ENCODE measurements around the gene CDPF1. TPM values are rescaled to one million over a fixed set of nuclear protein-coding genes. Genes with fewer than 3 reads are reported as not detected.

Gene CDPF1
- total and polyA plus RNA-seq, 2 donors (not counting 3 experiments of a cell fraction or from before 2014, with no cell fraction given) = 9.7 to 9.9 TPM

DNA sequence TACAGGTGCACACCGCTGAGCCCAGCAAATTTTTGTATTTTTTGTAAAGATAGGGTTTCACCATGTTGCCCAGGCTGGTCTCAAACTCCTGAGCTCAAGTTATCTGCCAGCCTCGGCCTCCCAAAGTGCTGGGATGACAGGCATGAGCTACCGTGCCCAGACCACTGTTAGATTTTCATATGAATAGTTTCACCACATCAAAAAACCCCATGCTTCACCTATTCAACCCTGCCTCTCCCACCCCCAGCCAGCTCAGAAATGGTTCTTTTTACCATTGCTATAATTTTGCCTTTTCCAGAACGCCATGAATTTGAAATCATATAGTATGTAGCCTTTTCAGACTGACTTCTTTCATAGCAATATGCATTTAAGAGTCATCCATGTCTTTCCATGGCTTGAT, 37.9 kb downstream of the CDPF1 start:
- POLR2A ChIA-PET = no interaction called here
- Histone ChIP-seq H3K9me3 (replicated peaks; ENCODE audit: control insufficient read depth, insufficient read depth, low read length) (no peaks in the 10 kb centered on the region), H3K27me3 (ENCODE audit: control insufficient read depth in 2 of 2, insufficient read depth in 2 of 2, low read length in 2 of 2) (no peaks in the 10 kb centered on the region), H3K36me3 (ENCODE audit: control insufficient read depth in 2 of 2, extremely low read depth in 1 of 2, insufficient read depth in 2 of 2, low read length in 2 of 2) (no peaks in the 10 kb centered on the region), H3K27ac (ENCODE audit: insufficient read depth, low read depth, low read length) (no peak overlapping the region), H3K9ac (replicated peaks; ENCODE audit: extremely low read depth, insufficient read depth, low read length) (no peak overlapping the region), H3K4me3 (replicated peaks in 1 of 3; ENCODE audit: insufficient read depth in 1 of 3, low read depth in 1 of 3, low read length in 3 of 3) (no peak overlapping the region), H3K79me2 (ENCODE audit: control insufficient read depth, insufficient read depth, low read length) (no peaks in the 10 kb centered on the region), H4K20me1 (replicated peaks; ENCODE audit: control insufficient read depth, extremely low read depth, insufficient read depth, low read length) (no peaks in the 10 kb centered on the region), H3K4me1 (ENCODE audit: control insufficient read depth, extremely low read depth, insufficient read depth, low read length) (no peaks in the 10 kb centered on the region), H2AFZ (ENCODE audit: low read depth, low read length) (no peak overlapping the region), H3K4me2 (ENCODE audit: insufficient read depth, low read length) (no peak overlapping the region), H3K9me1 (replicated peaks; ENCODE audit: control insufficient read depth, extremely low read depth, insufficient read depth, low read length) (no peaks in the 10 kb centered on the region)
- dilution Hi-C loops (cut with MboI; ENCODE audit: extremely low pct_ligation_motif_present, low sequenced_read_pairs) = no loop called here
- no TSS peak for BruUV-seq (replicated peaks)
- intact Hi-C loops (cut with micrococcal nuclease) = no loop called here
- FAIRE-seq = no peak
- TF ChIP-seq JUN (IDR thresholded peaks at IDR 0.05; ENCODE audit: borderline replicate concordance, insufficient read depth, insufficient read length, low read depth) (no peak), POLR2A (IDR thresholded peaks at IDR 0.05; ENCODE audit: low read depth, low read length) (no peak)
- CTCF ChIA-PET = interaction anchor here (0.8 kb wide), 1 partner anchor 15 kb away, joined by 3 read pairs; no protein-coding TSS in a partner anchor
- DNase-seq (ENCODE audit: low read depth, low spot score) = no peak

DNA sequence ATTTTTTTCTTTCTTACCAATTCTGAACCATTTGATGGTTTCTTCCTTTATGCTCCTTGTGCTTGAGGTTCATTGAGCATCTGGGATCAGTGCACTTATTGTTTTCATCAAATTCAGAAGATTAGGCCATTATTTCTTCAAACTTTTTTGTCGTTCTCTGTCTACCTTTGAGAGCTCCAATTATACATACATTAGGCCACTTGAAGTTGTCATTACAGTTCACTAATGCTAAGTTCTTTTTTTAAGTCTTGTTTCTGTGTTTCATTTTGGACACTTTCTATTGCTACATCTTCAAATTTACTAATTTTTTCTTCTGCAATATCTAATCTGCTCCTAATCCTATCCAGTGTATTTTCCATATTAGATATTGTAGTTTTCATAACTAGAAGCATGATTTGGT, 40.8 kb downstream of the CDPF1 start:
- TF ChIP-seq POLR2AphosphoS5 (IDR thresholded peaks at IDR 0.05; ENCODE audit: insufficient read depth, low read depth, low read length) = no peak
- TF ChIP-seq, protein P1, sequence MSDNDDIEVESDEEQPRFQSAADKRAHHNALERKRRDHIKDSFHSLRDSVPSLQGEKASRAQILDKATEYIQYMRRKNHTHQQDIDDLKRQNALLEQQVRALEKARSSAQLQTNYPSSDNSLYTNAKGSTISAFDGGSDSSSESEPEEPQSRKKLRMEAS (IDR thresholded peaks at IDR 0.05; ENCODE audit: insufficient read depth, insufficient read length) = no peak
- no peak for TF ChIP-seq JUN (IDR thresholded peaks at IDR 0.05; ENCODE audit: borderline replicate concordance, insufficient read depth, insufficient read length, low read depth)
- no peak for TF ChIP-seq POLR2A (IDR thresholded peaks at IDR 0.05; ENCODE audit: low read depth, low read length)
- no peak for TF ChIP-seq FOS (IDR thresholded peaks at IDR 0.05; ENCODE audit: borderline replicate concordance, insufficient read depth, low read length)
- no peak for TF ChIP-seq MYC (IDR thresholded peaks at IDR 0.05; ENCODE audit: low read depth, low read length)
- no peak for TF ChIP-seq GATA2 (IDR thresholded peaks at IDR 0.05; ENCODE audit: insufficient read depth, insufficient read length, low read depth, low read length)
- TF ChIP-seq, protein P2, sequence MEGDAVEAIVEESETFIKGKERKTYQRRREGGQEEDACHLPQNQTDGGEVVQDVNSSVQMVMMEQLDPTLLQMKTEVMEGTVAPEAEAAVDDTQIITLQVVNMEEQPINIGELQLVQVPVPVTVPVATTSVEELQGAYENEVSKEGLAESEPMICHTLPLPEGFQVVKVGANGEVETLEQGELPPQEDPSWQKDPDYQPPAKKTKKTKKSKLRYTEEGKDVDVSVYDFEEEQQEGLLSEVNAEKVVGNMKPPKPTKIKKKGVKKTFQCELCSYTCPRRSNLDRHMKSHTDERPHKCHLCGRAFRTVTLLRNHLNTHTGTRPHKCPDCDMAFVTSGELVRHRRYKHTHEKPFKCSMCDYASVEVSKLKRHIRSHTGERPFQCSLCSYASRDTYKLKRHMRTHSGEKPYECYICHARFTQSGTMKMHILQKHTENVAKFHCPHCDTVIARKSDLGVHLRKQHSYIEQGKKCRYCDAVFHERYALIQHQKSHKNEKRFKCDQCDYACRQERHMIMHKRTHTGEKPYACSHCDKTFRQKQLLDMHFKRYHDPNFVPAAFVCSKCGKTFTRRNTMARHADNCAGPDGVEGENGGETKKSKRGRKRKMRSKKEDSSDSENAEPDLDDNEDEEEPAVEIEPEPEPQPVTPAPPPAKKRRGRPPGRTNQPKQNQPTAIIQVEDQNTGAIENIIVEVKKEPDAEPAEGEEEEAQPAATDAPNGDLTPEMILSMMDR (IDR thresholded peaks at IDR 0.05; ENCODE audit: extremely low read depth in 1 of 2, insufficient read depth in 1 of 2, low read depth in 1 of 2, low read length in 2 of 2) = no peak
- no peak for TF ChIP-seq EZH2 (IDR thresholded peaks at IDR 0.05; ENCODE audit: borderline replicate concordance, low read depth, low read length, severe bottlenecking)
- FAIRE-seq = no peak
- H3K4me3 ChIP-seq (replicated peaks in 1 of 3; ENCODE audit: insufficient read depth in 1 of 3, low read depth in 1 of 3, low read length in 3 of 3) = no peak overlapping the region
- H3K36me3 ChIP-seq (ENCODE audit: control insufficient read depth in 2 of 2, extremely low read depth in 1 of 2, insufficient read depth in 2 of 2, low read length in 2 of 2) = no peaks in the 10 kb centered on the region
- no peaks in the 10 kb centered on the region for H3K4me1 ChIP-seq (ENCODE audit: control insufficient read depth, extremely low read depth, insufficient read depth, low read length)
- no peaks in the 10 kb centered on the region for H3K9me3 ChIP-seq (replicated peaks; ENCODE audit: control insufficient read depth, insufficient read depth, low read length)
- H3K9me1 ChIP-seq (replicated peaks; ENCODE audit: control insufficient read depth, extremely low read depth, insufficient read depth, low read length) = no peaks in the 10 kb centered on the region
- no peak overlapping the region for H3K27ac ChIP-seq (ENCODE audit: insufficient read depth, low read depth, low read length)
- no peak overlapping the region for H2AFZ ChIP-seq (ENCODE audit: low read depth, low read length)
- no TSS peak for BruUV-seq (replicated peaks)
- no peaks in the 10 kb centered on the region for H4K20me1 ChIP-seq (replicated peaks; ENCODE audit: control insufficient read depth, extremely low read depth, insufficient read depth, low read length)
- no peak overlapping the region for H3K9ac ChIP-seq (replicated peaks; ENCODE audit: extremely low read depth, insufficient read depth, low read length)
- ChIA-PET POLR2A (no interaction called here), CTCF (no interaction called here)
- no peak overlapping the region for H3K4me2 ChIP-seq (ENCODE audit: insufficient read depth, low read length)
- no peaks in the 10 kb centered on the region for H3K79me2 ChIP-seq (ENCODE audit: control insufficient read depth, insufficient read depth, low read length)
- intact Hi-C loops (cut with micrococcal nuclease) = no loop called here
- H3K27me3 ChIP-seq (ENCODE audit: control insufficient read depth in 2 of 2, insufficient read depth in 2 of 2, low read length in 2 of 2) = no peaks in the 10 kb centered on the region
- dilution Hi-C loops (cut with MboI; ENCODE audit: extremely low pct_ligation_motif_present, low sequenced_read_pairs) = no loop called here
- no peak for DNase-seq (ENCODE audit: low read depth, low spot score)

Measured in endothelial cell of umbilical vein (primary cell).